Measurements from ENCODE around the gene SORCS2. TPM values are rescaled to one million over a fixed set of nuclear protein-coding genes. Genes with fewer than 3 reads are reported as not detected.
"Not testable (repeated sequence)": the region's sequence is repeated elsewhere in the genome, so short reads cannot be mapped to it uniquely, and the experiment has no call there.

Gene SORCS2
- total RNA-seq, 1 experiment from 2014 or later = not detected

DNA sequence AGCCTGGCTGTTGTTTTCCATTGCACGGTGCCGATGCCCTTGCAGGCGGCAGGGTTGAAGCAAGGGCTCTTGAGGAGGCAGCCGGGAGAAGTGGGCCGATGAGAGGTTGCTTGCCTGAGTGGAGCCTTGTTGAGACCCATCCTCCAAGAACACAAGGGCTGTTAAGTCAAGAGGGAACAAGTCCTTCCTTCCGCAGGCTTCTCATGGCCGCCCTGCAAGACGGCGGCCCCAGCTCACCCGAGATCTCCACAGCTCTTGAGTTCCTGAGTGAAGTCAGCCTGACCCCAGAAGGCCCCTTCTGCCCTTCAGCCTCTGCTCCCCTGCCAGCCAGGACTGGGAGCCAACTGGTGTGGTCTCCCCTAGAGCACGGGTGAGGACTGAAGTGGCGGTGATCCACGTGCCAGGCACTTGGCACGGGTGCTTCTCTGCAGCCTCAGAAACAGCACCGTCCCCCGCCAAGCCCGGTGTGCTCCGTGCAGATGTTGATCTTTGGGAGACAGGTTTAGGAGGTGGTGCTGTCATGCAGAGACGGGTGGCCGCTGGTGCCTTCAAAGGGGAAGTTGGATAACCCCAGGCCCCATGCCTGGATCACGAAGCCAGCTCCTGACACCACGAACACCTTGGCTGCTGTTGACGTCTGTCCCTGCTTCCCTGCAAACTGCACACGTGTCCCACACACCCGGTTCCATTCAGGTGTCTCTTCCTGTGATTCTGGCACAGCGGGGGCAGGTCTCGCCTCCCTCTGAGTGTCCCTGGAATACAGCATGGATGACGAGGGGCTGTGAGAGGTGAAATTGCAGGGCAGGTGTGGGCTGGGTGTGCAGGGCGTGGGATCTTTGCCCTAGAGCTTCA lies 406.8 kb downstream of the SORCS2 start:
- CTCF ChIA-PET = interaction anchor here (0.6 to 1.2 kb wide), 3 partner anchors 13 to 179 kb away, joined by 3 to 4 read pairs (median 3); no protein-coding TSS in a partner anchor
- peaks cover 47% of the 10 kb centered on the region for H3K27me3 Mint-ChIP-seq (ENCODE audit: insufficient read depth, unreplicated experiment)
- BruUV-seq (replicated peaks) = no TSS peak
- TF ChIP-seq, protein P1, sequence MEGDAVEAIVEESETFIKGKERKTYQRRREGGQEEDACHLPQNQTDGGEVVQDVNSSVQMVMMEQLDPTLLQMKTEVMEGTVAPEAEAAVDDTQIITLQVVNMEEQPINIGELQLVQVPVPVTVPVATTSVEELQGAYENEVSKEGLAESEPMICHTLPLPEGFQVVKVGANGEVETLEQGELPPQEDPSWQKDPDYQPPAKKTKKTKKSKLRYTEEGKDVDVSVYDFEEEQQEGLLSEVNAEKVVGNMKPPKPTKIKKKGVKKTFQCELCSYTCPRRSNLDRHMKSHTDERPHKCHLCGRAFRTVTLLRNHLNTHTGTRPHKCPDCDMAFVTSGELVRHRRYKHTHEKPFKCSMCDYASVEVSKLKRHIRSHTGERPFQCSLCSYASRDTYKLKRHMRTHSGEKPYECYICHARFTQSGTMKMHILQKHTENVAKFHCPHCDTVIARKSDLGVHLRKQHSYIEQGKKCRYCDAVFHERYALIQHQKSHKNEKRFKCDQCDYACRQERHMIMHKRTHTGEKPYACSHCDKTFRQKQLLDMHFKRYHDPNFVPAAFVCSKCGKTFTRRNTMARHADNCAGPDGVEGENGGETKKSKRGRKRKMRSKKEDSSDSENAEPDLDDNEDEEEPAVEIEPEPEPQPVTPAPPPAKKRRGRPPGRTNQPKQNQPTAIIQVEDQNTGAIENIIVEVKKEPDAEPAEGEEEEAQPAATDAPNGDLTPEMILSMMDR (IDR thresholded peaks at IDR 0.05; ENCODE audit: unreplicated experiment) = no peak
- H3K36me3 Mint-ChIP-seq (ENCODE audit: insufficient read depth, unreplicated experiment) = no peaks in the 10 kb centered on the region
- no peaks in the 10 kb centered on the region for H3K9me3 Mint-ChIP-seq (ENCODE audit: unreplicated experiment)
- DNase-seq (ENCODE audit: unreplicated experiment) = no peak
- intact Hi-C loops (cut with micrococcal nuclease) = no loop called here
- POLR2A ChIA-PET = no interaction called here
- H3K4me1 Mint-ChIP-seq (ENCODE audit: insufficient read depth, unreplicated experiment) = no peaks in the 10 kb centered on the region
- H3K27ac Mint-ChIP-seq (ENCODE audit: low read depth, unreplicated experiment) = no peak overlapping the region
- no peak overlapping the region for H3K4me3 Mint-ChIP-seq (ENCODE audit: unreplicated experiment)

GRCh38 chr4:7600247-7600646 lies 407.9 kb downstream of the SORCS2 start:
- ChIA-PET CTCF (interaction anchor here (0.6 kb wide), 2 partner anchors 26 to 304 kb away, joined by 3 read pairs; no protein-coding TSS in a partner anchor), POLR2A (no interaction called here)
- H3K9me3 Mint-ChIP-seq (ENCODE audit: unreplicated experiment) = no peaks in the 10 kb centered on the region
- no peak overlapping the region for H3K27ac Mint-ChIP-seq (ENCODE audit: low read depth, unreplicated experiment)
- TF ChIP-seq, protein P1 (IDR thresholded peaks at IDR 0.05; ENCODE audit: unreplicated experiment) = no peak
- H3K27me3 Mint-ChIP-seq (ENCODE audit: insufficient read depth, unreplicated experiment) = peaks cover 38% of the 10 kb centered on the region
- H3K4me3 Mint-ChIP-seq (ENCODE audit: unreplicated experiment) = no peak overlapping the region
- BruUV-seq (replicated peaks) = no TSS peak
- intact Hi-C loops (cut with micrococcal nuclease) = no loop called here
- DNase-seq (ENCODE audit: unreplicated experiment) = no peak
- no peaks in the 10 kb centered on the region for H3K4me1 Mint-ChIP-seq (ENCODE audit: insufficient read depth, unreplicated experiment)
- H3K36me3 Mint-ChIP-seq (ENCODE audit: insufficient read depth, unreplicated experiment) = no peaks in the 10 kb centered on the region

DNA sequence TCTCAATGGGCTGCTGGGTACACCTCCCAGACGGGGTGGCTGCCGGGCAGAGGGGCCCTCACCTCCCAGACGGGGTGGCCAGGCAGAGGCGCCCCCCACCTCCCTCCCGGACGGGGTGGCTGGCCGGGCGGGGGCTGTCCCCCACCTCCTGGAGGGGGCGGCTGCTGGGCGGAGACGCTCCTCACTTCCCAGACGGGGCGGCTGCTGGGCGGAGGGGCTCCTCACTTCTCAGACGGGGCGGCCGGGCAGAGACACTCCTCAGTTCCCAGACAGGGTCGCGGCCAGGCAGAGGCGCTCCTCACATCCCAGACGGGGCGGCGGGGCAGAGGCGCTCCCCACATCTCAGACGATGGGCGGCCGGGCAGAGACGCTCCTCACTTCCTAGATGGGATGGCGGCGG lies 409.8 kb downstream of the SORCS2 start:
- POLR2A ChIA-PET; intact Hi-C loops (cut with micrococcal nuclease); H3K4me3 Mint-ChIP-seq (ENCODE audit: unreplicated experiment); BruUV-seq (replicated peaks); H3K36me3 Mint-ChIP-seq (ENCODE audit: insufficient read depth, unreplicated experiment); H3K27ac Mint-ChIP-seq (ENCODE audit: low read depth, unreplicated experiment); H3K9me3 Mint-ChIP-seq (ENCODE audit: unreplicated experiment); DNase-seq (ENCODE audit: unreplicated experiment); H3K4me1 Mint-ChIP-seq (ENCODE audit: insufficient read depth, unreplicated experiment): not testable (repeated sequence)
- CTCF ChIA-PET = interaction anchor here (0.7 kb wide), 1 partner anchor 39 kb away, joined by 3 read pairs; no protein-coding TSS in a partner anchor
- H3K27me3 Mint-ChIP-seq (ENCODE audit: insufficient read depth, unreplicated experiment) = peaks cover 33% of the 10 kb centered on the region

GRCh38 chr4:7607156-7607910 lies 415.0 kb downstream of the SORCS2 start:
- DNase-seq (ENCODE audit: unreplicated experiment) = no peak
- Mint-ChIP-seq H3K27ac (ENCODE audit: low read depth, unreplicated experiment) (no peak overlapping the region), H3K9me3 (ENCODE audit: unreplicated experiment) (no peaks in the 10 kb centered on the region), H3K4me3 (ENCODE audit: unreplicated experiment) (no peak overlapping the region), H3K27me3 (ENCODE audit: insufficient read depth, unreplicated experiment) (peaks cover 21% of the 10 kb centered on the region), H3K4me1 (ENCODE audit: insufficient read depth, unreplicated experiment) (no peaks in the 10 kb centered on the region), H3K36me3 (ENCODE audit: insufficient read depth, unreplicated experiment) (no peaks in the 10 kb centered on the region)
- BruUV-seq (replicated peaks) = no TSS peak
- ChIA-PET POLR2A (interaction anchor here (0.5 kb wide), 1 partner anchor 16 kb away, joined by 3 read pairs; no protein-coding TSS in a partner anchor), CTCF (no interaction called here)
- intact Hi-C loops (cut with micrococcal nuclease) = no loop called here
- TF ChIP-seq, protein P1 (IDR thresholded peaks at IDR 0.05; ENCODE audit: unreplicated experiment) = no peak

Data from MCF 10A (cell line).